Measurements from ENCODE around the gene BRICD5. TPM values are rescaled to one million over a fixed set of nuclear protein-coding genes. Genes with fewer than 3 reads are reported as not detected.
A peak's percentile ranks its signal among the peaks of the same experiment; 100 is the strongest.

BRICD5 gene
- total RNA-seq, 1 experiment from 2014 or later = 33.6 TPM

DNA sequence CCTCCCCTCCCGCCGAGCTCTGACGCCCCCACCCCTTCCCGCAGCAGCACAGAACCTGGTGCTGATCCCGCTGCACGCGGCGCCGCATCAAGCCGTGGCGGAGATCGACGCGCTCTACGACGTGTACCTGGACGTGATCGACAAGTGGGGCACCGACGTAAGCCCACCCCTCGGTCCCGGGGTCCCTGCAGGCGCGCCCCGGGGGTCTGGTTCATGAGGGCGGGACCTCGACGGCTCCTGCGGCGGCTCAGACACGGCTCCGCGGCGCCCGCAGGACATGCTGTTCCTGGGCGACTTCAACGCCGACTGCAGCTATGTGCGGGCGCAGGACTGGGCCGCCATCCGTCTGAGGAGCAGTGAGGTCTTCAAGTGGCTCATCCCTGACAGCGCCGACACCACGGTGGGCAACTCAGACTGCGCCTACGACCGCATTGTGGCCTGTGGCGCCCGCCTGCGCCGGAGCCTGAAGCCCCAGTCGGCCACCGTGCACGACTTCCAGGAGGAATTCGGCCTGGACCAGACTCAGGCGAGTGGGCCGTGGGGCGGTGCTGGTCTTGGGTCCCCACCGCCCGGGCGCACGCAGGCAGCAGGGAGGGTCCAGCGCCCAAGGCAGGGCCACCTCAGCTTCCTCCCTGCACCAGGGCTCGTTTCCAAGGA is 27.0 kb upstream of the BRICD5 start:
- DNase-seq (ENCODE audit: low spot score) = no peak

- no peak for DNase-seq (ENCODE audit: low spot score)
Observed at GRCh38 chr16:2237102-2237482, 26.4 kb upstream of the BRICD5 start.

GRCh38 chr16:2236337-2237101 is 25.9 kb upstream of the BRICD5 start, which contains the start of gene DNASE1L2:
Gene DNASE1L2, plus strand, starts transcription at chr16:2236444. Its CDS starts 373 bp downstream, at chr16:2236817.
- DNase-seq (ENCODE audit: low spot score) = no peak

- DNase-seq (ENCODE audit: low spot score) = no peak
Observed at GRCh38 chr16:2235695-2236336, 25.2 kb upstream of the BRICD5 start.

DNA sequence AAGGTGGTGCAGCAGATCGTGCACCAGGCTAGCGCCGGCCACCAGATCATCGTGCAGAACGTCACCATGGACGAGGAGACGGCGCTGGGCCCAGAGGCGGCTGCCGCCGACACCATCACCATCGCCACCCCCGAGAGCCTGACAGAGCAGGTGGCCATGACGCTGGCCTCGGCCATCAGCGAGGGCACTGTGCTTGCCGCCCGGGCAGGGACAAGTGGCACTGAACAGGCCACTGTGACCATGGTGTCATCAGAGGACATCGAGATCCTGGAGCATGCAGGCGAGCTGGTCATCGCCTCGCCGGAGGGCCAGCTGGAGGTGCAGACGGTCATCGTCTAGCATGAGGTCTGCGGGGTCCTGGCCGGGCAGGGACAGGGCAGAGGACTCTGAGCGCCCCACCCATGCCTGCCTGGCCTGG is 24.6 kb upstream of the BRICD5 start:
- no peak for DNase-seq (ENCODE audit: low spot score)

GRCh38 chr16:2234813-2235170 is 24.1 kb upstream of the BRICD5 start:
- no peak for DNase-seq (ENCODE audit: low spot score)

- DNase-seq (ENCODE audit: low spot score) = no peak
Observed at GRCh38 chr16:2233872-2234812, 23.5 kb upstream of the BRICD5 start.

DNA sequence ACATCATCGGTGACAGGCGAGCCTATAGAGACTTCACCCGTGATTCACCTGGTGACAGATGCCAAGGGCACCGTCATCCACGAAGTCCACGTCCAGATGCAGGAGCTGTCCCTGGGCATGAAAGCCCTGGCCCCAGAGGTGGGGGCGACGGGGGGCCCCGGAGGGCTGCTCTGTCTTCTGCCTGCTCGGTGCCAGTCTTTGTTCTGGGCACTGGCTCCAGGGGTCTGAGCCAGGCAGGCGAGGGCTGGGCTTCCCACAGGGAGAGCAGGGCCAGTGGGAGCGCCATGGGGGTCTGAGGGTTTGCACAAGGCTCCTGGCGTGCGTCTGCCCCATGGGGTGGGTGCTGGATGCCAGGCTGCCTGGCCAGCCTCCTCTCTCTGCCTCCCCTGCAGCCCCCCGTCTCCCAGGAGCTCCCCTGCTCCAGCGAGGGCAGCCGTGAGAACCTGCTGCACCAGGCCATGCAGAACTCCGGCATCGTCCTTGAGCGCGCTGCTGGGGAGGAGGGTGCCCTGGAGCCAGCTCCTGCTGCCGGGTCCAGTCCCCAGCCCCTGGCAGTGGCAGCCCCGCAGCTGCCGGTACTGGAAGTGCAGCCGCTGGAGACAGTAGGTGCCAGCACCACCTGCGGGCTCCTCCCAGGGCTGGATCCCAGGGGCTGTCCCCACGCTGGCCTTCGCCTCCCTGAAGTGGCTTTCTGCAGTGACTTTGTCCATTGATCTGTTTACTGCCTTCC is 22.5 kb upstream of the BRICD5 start:
- no peak for DNase-seq (ENCODE audit: low spot score)

DNA sequence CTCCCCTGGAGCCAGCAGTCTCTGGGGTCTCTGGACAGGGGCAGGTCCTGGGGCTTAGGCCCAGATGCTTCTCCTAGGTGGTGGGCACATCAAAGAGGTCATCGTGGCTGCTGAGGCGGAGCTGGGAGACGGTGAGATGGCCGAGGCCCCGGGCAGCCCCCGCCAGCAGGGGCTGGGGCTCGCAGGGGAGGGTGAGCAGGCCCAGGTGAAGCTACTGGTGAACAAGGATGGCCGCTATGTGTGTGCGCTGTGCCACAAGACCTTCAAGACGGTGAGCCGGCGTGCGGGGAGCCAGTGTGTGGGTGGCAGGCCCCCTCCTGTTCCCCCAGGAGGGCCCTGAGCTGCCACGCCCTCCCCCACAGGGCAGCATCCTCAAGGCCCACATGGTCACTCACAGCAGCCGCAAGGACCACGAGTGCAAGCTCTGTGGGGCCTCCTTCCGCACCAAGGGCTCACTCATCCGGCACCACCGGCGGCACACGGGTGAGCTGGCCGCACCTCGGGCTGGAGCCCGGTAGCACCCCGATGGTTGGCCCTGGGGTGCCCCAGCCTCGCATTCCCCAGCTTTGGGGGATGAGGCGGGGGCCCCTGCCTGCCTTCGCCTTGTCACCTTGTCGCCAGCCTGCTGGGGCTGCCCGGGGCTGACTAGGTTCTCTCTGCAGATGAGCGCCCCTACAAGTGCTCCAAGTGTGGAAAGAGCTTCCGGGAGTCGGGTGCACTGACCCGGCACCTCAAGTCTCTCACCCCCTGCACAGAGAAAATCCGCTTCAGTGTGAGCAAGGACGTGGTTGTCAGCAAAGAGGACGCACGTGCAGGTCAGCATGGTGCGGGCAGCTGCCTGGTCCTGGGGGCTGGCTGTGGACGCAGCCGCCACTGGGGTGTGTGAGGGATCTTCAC is 21.7 kb upstream of the BRICD5 start:
- no peak for DNase-seq (ENCODE audit: low spot score)

DNA sequence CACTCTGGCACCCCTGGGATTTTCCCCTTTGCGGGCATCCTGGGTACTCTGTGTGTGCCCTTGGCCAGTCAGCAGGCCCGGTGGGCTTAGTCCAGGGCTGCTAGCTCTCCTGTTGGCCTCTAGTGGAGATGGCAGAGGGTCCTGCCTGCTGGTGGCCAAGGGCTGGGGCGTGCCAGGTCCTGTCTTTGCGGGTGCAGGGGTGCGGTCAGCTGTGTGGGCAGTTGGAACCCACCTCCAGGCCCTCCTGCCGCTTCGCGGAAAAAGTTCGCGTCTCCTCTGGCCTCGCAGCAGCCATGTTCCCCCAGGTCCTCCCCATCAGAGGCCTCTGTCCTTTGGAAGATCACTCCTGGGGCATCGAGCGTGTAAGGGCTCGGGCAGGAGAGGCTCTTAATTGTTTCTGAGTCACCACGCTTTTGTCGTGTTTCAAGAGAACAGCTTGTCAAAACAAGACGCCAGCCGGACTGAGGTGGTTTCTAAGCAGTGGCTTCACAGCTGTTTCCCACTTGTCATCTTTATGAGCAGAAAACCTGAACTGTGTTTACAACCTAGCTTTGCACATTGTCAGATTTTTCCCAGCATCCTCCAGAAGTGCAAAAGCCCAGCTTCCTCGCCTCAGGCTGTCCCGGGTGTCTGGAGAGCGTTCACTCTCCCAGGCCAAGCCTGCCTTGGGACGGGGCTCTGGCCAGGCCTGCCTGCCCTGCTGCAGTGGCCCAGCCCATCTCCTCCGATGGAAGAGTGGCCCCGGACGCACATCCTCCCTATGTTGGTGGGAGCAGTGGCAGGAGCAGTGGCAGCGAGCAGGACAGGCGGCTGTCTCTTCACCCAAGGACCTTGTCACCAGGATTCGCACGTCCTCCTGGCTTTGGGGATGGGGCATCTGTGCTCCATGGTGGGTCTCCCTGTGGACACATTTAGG is 20.6 kb upstream of the BRICD5 start:
- DNase-seq (ENCODE audit: low spot score) = no peak

GRCh38 chr16:2230376-2230775 is 19.7 kb upstream of the BRICD5 start:
- no peak for DNase-seq (ENCODE audit: low spot score)

DNA sequence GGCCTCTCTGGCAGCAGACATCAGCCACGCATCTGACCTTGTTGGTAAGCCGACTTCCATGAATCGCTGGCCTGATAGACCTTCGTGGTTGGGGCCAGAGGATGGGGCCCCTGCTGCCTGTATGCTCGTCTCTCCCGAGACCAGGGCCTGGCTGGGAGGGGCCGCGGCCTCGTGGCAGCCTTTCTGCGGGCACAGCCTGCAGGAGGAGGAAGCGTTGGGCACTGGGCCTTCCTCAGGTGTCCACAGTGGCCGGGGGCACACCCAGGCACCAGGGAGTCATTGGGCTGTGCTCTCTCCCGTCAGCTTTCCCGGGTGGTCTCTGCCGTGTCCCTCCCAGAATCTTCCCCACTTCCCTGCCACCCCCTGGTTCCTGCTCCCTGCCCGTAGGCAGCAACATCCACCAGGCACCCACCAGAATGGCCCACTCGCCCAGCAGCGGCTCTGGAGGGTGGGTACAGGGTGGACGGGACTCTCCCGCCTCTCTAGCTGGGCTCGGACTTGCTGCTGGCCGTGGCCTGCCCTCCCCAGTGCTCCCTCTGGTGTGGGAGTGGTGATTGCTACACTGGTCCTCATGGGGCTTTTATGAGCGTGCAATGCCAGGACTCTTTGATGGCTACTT is 19.1 kb upstream of the BRICD5 start:
- no peak for DNase-seq (ENCODE audit: low spot score)

DNA sequence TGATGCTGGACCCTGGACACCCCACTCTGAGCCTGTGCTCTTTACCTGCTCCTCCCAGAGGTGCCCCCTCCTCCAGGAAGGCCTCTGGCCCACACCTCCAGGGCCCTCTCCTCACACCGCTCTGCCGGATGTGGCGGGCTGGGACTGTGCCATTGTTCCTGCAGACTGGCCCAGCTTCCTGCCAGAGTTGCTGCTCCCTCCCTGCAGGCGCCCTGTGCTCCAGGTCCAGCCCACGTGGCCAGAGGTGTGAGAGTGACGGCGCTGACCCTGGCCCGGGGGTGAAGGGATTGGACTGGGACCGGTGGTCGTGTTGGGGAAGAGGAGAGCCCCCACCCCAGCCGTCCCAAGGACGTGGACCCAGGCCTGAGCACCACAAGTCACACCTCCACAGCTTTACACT is 18.4 kb upstream of the BRICD5 start:
- no peak for DNase-seq (ENCODE audit: low spot score)

GRCh38 chr16:2228161-2228824 is 17.6 kb upstream of the BRICD5 start:
- DNase-seq (ENCODE audit: low spot score) = no peak

GRCh38 chr16:2226918-2227317 is 16.3 kb upstream of the BRICD5 start:
- no peak for DNase-seq (ENCODE audit: low spot score)

- DNase-seq (ENCODE audit: low spot score) = peak; percentile 38
Observed at GRCh38 chr16:2226245-2226793, 15.7 kb upstream of the BRICD5 start.

- DNase-seq (ENCODE audit: low spot score) = peak; percentile 61
Observed at GRCh38 chr16:2223942-2224486, 13.4 kb upstream of the BRICD5 start.

Data from HT-29 (cell line).